Adrenal gland (tissue), 12 donors: Measurements from ENCODE around the gene NXNL1. TPM values are rescaled to one million over a fixed set of nuclear protein-coding genes. Genes with fewer than 3 reads are reported as not detected.

Experiments used
- DNase-seq, 7 donors: peaks; one replicate each; pipeline ENCODE4 v3.0.0-alpha.2; 2019 to 2020
- H3K27ac ChIP-seq, 5 donors: fragments of 200-600 bp; sonication (generic) in 4 of 5; 1 replicate in 3 of 5; 2 replicates in 2 of 5; pipeline versions ENCODE4 v1.5.1 to v1.8.0; 2016 to 2020; ENCODE audit warnings: mild to moderate bottlenecking in 1 of 5
- H3K27me3 ChIP-seq: fragments of 200-600 bp; 2 replicates; pipeline ENCODE4 v1.8.0; 2021
- H3K36me3 ChIP-seq, 2 donors: fragments of 200-600 bp; replicated peaks in 1 of 2; 1 replicate in 1 of 2; 2 replicates in 1 of 2; pipeline versions ENCODE4 v1.5.1 to v1.8.0; 2018 to 2022
- H3K4me1 ChIP-seq, 2 donors: fragments of 200-600 bp; replicated peaks in 1 of 2; 1 replicate in 1 of 2; 2 replicates in 1 of 2; pipeline versions ENCODE4 v1.5.1 to v1.8.0; 2018 to 2021
- H3K4me3 ChIP-seq, 4 donors: fragments of 200-600 bp; sonication (generic) in 3 of 4; one replicate each; pipeline ENCODE4 v1.5.1; 2016 to 2018
- H3K9me3 ChIP-seq, 3 donors: fragments of 200-600 bp; sonication (generic) in 1 of 3; replicated peaks in 1 of 3; 1 replicate in 2 of 3; 2 replicates in 1 of 3; pipeline versions ENCODE4 v1.5.1 to v1.8.0; 2016 to 2021
- CTCF ChIP-seq, 6 experiments: fragments of 450-650 bp in 4 of 6; fragments of 200-600 bp in 2 of 6; sonication (generic) in 1 of 6; IDR thresholded peaks; 1 replicate in 5 of 6; 2 replicates in 1 of 6; pipeline versions ENCODE4 v1.5.1 to v1.8.0; 2016 to 2021; ENCODE audit warnings: antibody characterized with exemption in 6 of 6, mild to moderate bottlenecking in 2 of 6, moderate library complexity in 1 of 6
- POLR2A ChIP-seq, 2 donors: fragments of 450-650 bp; IDR thresholded peaks; one replicate each; pipeline ENCODE4 v1.6.1; 2017; ENCODE audit warnings: antibody characterized with exemption in 2 of 2, mild to moderate bottlenecking in 2 of 2, moderate library complexity in 1 of 2
- WGBS, 4 donors: extraction: QIAGEN DNeasy Blood & Tissue Kit in 2 of 4; methylation state at CpG; one replicate each; pipeline versions ENCODE4 v1.1.5 to v1.1.7; 2013 to 2017; 5-methylcytosine and 5-hydroxymethylcytosine counted together
- intact Hi-C, 2 donors: fragments of 100-400 bp; cut with DNase I; formaldehyde crosslinking; loops; one replicate each; pipeline versions ENCODE4 v1.14.1 to v1.15.0; 2022 to 2023
- polyA plus RNA-seq, 3 donors: library from polyadenylated mRNA; stranded (reverse); fragments of 200-250 nt in 2 of 3; fragments of 350-450 nt in 1 of 3; fragmentation: Illumina TruSeq in 1 of 3; extraction: RNeasy Lipid Tissue Mini Kit (QIAGEN cat#74804) in 1 of 3; gene quantifications; one replicate each; pipeline ENCODE4 v1.2.3, GENCODE V29; 2013 to 2014
- total RNA-seq, 9 donors: library from RNA; depleted of rRNA in 4 of 9; stranded (reverse); fragments of >200 nt in 4 of 9; fragments of 120-200 nt in 1 of 9; fragmentation: NEBNext Ultra II Directional in 1 of 9; extraction: Animal tissue kit (Norgen Biotek cat#: 25700) in 1 of 9; gene quantifications; one replicate each; pipeline versions ENCODE4 v1.1.0 to v1.2.4, GENCODE V29; 2013 to 2023
- donor health status: healthy with polysubstance abuse.
- donor health status: Bipolar disorder and iron deficiency.
- donor health status: DM: yes; HTN: yes; CAD: no.
- donor health status: DM: no; HTN: no; CAD: no.
- donor health status: DM: no; HTN: no; CAD: no.
- donor health status: DM: yes; HTN: yes; CAD: no.

The NXNL1 gene
- total and polyA plus RNA-seq, 12 donors = 0.41 to 4.8 (median 1.7) TPM; not detected in 5

GRCh38 chr19:17488593-17489391, 28.1 kb upstream of the NXNL1 start:
- 35 to 43% (median 42%) methylated on average over 14 to 31 of the region's 31 CpGs for WGBS, 4 donors
- peak; percentile 72 to 90 (median 74) for DNase-seq
- Histone ChIP-seq H3K4me1 (peaks cover 0 to 13% of the 10 kb centered on the region in 2 donors), H3K27ac (peak overlapping the region in 2 of 5 donors; percentile 23 to 57), H3K9me3 (no peaks in the 10 kb centered on the region), H3K27me3 (no peaks in the 10 kb centered on the region), H3K4me3 (no peak overlapping the region), H3K36me3 (peaks cover 0 to 6% of the 10 kb centered on the region in 2 donors)
- intact Hi-C loops = no loop called here
- TF ChIP-seq CTCF (IDR thresholded peaks at IDR 0.05) = peak in 1 of 6 experiments; percentile 17
- no peak for TF ChIP-seq POLR2A (IDR thresholded peaks at IDR 0.05)

GRCh38 chr19:17487284-17488121, 26.8 kb upstream of the NXNL1 start:
- TF ChIP-seq CTCF (IDR thresholded peaks at IDR 0.05) = no peak
- no peak for TF ChIP-seq POLR2A (IDR thresholded peaks at IDR 0.05)
- no peak for DNase-seq
- Histone ChIP-seq H3K27ac (peak overlapping the region in 1 of 5 donors; percentile 23), H3K27me3 (no peaks in the 10 kb centered on the region), H3K36me3 (peaks cover 0 to 6% of the 10 kb centered on the region in 2 donors), H3K9me3 (no peaks in the 10 kb centered on the region), H3K4me1 (peaks cover 0 to 13% of the 10 kb centered on the region in 2 donors), H3K4me3 (no peak overlapping the region)
- 70 to 77% (median 76%) methylated on average over 13 to 18 of the region's 18 CpGs for WGBS, 4 donors
- intact Hi-C loops = no loop called here

GRCh38 chr19:17486545-17487240, 26.0 kb upstream of the NXNL1 start:
- no peaks in the 10 kb centered on the region for H3K27me3 ChIP-seq
- no peak for DNase-seq

More at GRCh38 chr19:17486545-17487240, 26.0 kb upstream of the NXNL1 start:
- TF ChIP-seq CTCF (IDR thresholded peaks at IDR 0.05) (no peak), POLR2A (IDR thresholded peaks at IDR 0.05) (no peak)
- no peak overlapping the region for H3K4me3 ChIP-seq
- no peak overlapping the region for H3K27ac ChIP-seq
- intact Hi-C loops = no loop called here
- WGBS, 4 donors = 96 to 97% (median 97%) methylated on average over 16 to 58 of the region's 58 CpGs
- peaks cover 0 to 13% of the 10 kb centered on the region in 2 donors for H3K4me1 ChIP-seq
- H3K9me3 ChIP-seq = no peaks in the 10 kb centered on the region
- H3K36me3 ChIP-seq = peaks cover 0 to 6% of the 10 kb centered on the region in 2 donors
